Epithelial cell of esophagus (primary cell): ENCODE measurements around the gene GPR173.

Experiments
- DNase-seq: peaks from one replicate; pipeline ENCODE4 v3.0.0; 2010; ENCODE audit warnings: low read depth
- H3K4me3 ChIP-seq: 2 replicates; pipeline ENCODE4 v1.5.1; 2011; ENCODE audit warnings: mild to moderate bottlenecking, low read length, control low read depth
- TF ChIP-seq, protein P1 (sequence below): IDR thresholded peaks from 2 replicates; pipeline ENCODE4 v1.5.1; 2011; ENCODE audit warnings: low read depth, mild to moderate bottlenecking, low read length, control low read depth, inconsistent platforms; ENCODE audit not compliant: insufficient read depth; ENCODE audit errors: missing control alignments

GPR173 gene

GRCh38 chrX:53076671-53077070 is 28.1 kb downstream of the GPR173 start:
- no peak for DNase-seq
- TF ChIP-seq, protein P1, sequence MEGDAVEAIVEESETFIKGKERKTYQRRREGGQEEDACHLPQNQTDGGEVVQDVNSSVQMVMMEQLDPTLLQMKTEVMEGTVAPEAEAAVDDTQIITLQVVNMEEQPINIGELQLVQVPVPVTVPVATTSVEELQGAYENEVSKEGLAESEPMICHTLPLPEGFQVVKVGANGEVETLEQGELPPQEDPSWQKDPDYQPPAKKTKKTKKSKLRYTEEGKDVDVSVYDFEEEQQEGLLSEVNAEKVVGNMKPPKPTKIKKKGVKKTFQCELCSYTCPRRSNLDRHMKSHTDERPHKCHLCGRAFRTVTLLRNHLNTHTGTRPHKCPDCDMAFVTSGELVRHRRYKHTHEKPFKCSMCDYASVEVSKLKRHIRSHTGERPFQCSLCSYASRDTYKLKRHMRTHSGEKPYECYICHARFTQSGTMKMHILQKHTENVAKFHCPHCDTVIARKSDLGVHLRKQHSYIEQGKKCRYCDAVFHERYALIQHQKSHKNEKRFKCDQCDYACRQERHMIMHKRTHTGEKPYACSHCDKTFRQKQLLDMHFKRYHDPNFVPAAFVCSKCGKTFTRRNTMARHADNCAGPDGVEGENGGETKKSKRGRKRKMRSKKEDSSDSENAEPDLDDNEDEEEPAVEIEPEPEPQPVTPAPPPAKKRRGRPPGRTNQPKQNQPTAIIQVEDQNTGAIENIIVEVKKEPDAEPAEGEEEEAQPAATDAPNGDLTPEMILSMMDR = no peak
- H3K4me3 ChIP-seq = no peak overlapping the region

- TF ChIP-seq, protein P1 = no peak
These were observed 28.9 kb downstream of the GPR173 start for GRCh38 chrX:53077207-53078197.

GRCh38 chrX:53078943-53079342 is 30.4 kb downstream of the GPR173 start:
- TF ChIP-seq, protein P1 = no peak
- no peak overlapping the region for H3K4me3 ChIP-seq
- no peak for DNase-seq

More at GRCh38 chrX:53077207-53078197, 28.9 kb downstream of the GPR173 start:
- DNase-seq = no peak
- H3K4me3 ChIP-seq = no peak overlapping the region

DNA sequence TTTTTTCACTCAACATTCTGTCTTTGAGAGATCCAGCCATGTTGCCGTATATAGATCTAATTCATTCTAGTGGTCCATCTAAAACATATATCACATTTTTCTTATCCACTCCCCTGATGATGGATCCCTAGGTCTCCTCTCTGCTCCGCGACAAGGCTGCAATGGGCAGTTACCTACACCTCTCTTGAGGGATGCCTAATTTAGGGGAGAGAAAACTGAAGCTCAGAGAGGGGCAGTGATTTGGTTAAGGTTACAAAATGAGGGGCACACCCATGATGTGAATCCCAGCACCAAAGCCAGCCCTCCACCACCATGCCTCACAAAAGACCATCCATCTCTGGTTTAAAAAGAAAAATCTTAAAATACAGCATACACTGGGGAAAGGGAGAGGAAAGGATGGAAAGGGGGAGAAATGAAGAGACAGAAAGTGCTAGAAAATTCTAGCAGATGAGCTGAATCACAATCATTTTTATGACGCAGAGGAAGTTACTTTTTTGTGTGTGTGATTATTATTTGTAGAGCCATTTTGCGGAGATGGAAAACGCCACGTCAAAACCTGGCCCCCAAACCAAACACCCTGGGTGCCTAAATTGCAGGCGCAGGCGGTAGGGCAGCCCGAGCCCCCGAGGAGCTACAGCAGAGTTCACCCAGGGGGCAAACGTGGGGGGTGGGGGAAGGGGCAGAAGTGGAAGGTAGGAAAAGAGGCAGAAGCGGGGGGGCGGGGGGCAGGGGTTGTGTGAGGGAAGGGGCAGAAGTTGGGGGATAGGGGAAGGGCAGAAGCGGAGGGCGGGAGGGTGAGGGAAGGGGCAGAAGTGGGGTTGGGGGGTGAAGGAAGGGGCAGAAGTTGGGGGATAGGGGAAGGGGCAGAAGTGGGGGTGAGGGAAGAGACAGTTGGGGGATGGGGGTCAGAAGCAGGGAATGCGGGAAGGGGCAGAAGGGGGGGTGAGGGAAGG is 32.3 kb downstream of the GPR173 start:
- no peak overlapping the region for H3K4me3 ChIP-seq
- TF ChIP-seq, protein P1 = no peak
- no peak for DNase-seq

GRCh38 chrX:53081925-53082772 is 33.6 kb downstream of the GPR173 start, which contains the start of gene TSPYL2:
Gene TSPYL2, plus strand, starts transcription at chrX:53082367. Its CDS starts 132 bp downstream, at chrX:53082499.
- H3K4me3 ChIP-seq = peak within 1 kb of the TSS; percentile 61
- DNase-seq = peak; percentile 92
- TF ChIP-seq, protein P1 = no peak

- DNase-seq = no peak
- H3K4me3 ChIP-seq = peak overlapping the region; percentile 61
- TF ChIP-seq, protein P1 = no peak
These were observed 34.4 kb downstream of the GPR173 start for GRCh38 chrX:53082773-53083616.
